ENCODE data around the gene ALDH2. TPM values are rescaled to one million over a fixed set of nuclear protein-coding genes. Genes with fewer than 3 reads are reported as not detected.

ALDH2 gene
- total and polyA plus RNA-seq, 2 of the 8 experiments (the other 6 are each of a cell fraction or from before 2014, with no cell fraction given), result 25.4 to 43.8 TPM

GRCh38 chr12:111728795-111729194 is 37.9 kb upstream of the ALDH2 start (continued):
- no peak for TF ChIP-seq CHD7 (IDR thresholded peaks at IDR 0.05; ENCODE audit: insufficient replicate concordance, low read length)
